MM.1S (cell line): Measurements from ENCODE around the gene VKORC1.
"Not testable (repeated sequence)": the region's sequence is repeated elsewhere in the genome, so short reads cannot be mapped to it uniquely, and the experiment has no call there.

Experiments
- DNase-seq: peaks from one replicate; pipeline ENCODE4 v3.0.0-alpha.2; 2015
- H2AFZ ChIP-seq: fragments of 300-600 bp; sonication (generic); 2 replicates; pipeline ENCODE4 v1.6.0; 2016; ENCODE audit warnings: antibody characterized with exemption, low read length
- H3F3A ChIP-seq: fragments of 300-600 bp; sonication (generic); 2 replicates; pipeline ENCODE4 v1.6.1; 2016; ENCODE audit warnings: mild to moderate bottlenecking, antibody characterized with exemption, low read length, moderate library complexity, mixed read lengths; ENCODE audit not compliant: insufficient read depth
- H3K27ac ChIP-seq: fragments of 300-600 bp; sonication (generic); 2 replicates; pipeline ENCODE4 v1.5.1; 2016; ENCODE audit warnings: mild to moderate bottlenecking, low read length
- H3K27me3 ChIP-seq: fragments of 300-600 bp; sonication (generic); replicated peaks from 2 replicates; pipeline ENCODE4 v1.6.0; 2016; ENCODE audit warnings: low read length; ENCODE audit not compliant: insufficient read depth
- H3K36me3 ChIP-seq: fragments of 300-600 bp; sonication (generic); replicated peaks from 2 replicates; pipeline ENCODE4 v1.6.1; 2016; ENCODE audit warnings: mild to moderate bottlenecking, low read length, mixed read lengths; ENCODE audit not compliant: insufficient read depth
- H3K4me1 ChIP-seq: fragments of 300-600 bp; sonication (generic); 2 replicates; pipeline ENCODE4 v1.6.1; 2016; ENCODE audit warnings: low read length, mixed read lengths
- H3K4me2 ChIP-seq: fragments of 300-600 bp; sonication (generic); 2 replicates; pipeline ENCODE4 v1.6.0; 2016; ENCODE audit warnings: low read depth, low read length
- H3K4me3 ChIP-seq: fragments of 300-600 bp; sonication (generic); 2 replicates; pipeline ENCODE4 v1.5.1; 2016; ENCODE audit warnings: low read length, mixed read lengths
- H3K79me2 ChIP-seq: fragments of 300-600 bp; sonication (generic); 2 replicates; pipeline ENCODE4 v1.6.1; 2016; ENCODE audit warnings: mixed run types, low read length, mixed read lengths
- H3K9ac ChIP-seq: fragments of 300-600 bp; sonication (generic); 2 replicates; pipeline ENCODE4 v1.6.1; 2016; ENCODE audit warnings: low read length, mixed read lengths
- H3K9me2 ChIP-seq: fragments of 300-600 bp; sonication (generic); replicated peaks from 2 replicates; pipeline ENCODE4 v1.6.1; 2016; ENCODE audit warnings: mild to moderate bottlenecking, low read length, mixed read lengths; ENCODE audit not compliant: insufficient read depth
- H3K9me3 ChIP-seq: fragments of 300-600 bp; sonication (generic); replicated peaks from 2 replicates; pipeline ENCODE4 v1.6.1; 2016; ENCODE audit warnings: mild to moderate bottlenecking, low read length, mixed read lengths; ENCODE audit not compliant: insufficient read depth
- H4K20me1 ChIP-seq: fragments of 300-600 bp; sonication (generic); 2 replicates; pipeline ENCODE4 v1.6.1; 2016; ENCODE audit warnings: mild to moderate bottlenecking, low read length, moderate library complexity, mixed read lengths; ENCODE audit not compliant: insufficient read depth
- EZH2 ChIP-seq: fragments of 300-600 bp; sonication (generic); optimal IDR thresholded peaks from 2 replicates; pipeline ENCODE3; 2017; ENCODE audit warnings: low read depth, mild to moderate bottlenecking, antibody characterized with exemption, low read length, mixed read lengths
- EZH2phosphoT487 ChIP-seq: fragments of 300-600 bp; sonication (generic); IDR thresholded peaks from 2 replicates; pipeline ENCODE4 v1.6.1; 2018; ENCODE audit warnings: antibody characterized with exemption, low read length
- TF ChIP-seq, protein P1 (sequence below): fragments of 300-600 bp; sonication (generic); IDR thresholded peaks from 2 replicates; pipeline ENCODE4 v1.5.1; 2016; ENCODE audit warnings: antibody characterized with exemption, low read length, mixed read lengths

VKORC1 gene

DNA sequence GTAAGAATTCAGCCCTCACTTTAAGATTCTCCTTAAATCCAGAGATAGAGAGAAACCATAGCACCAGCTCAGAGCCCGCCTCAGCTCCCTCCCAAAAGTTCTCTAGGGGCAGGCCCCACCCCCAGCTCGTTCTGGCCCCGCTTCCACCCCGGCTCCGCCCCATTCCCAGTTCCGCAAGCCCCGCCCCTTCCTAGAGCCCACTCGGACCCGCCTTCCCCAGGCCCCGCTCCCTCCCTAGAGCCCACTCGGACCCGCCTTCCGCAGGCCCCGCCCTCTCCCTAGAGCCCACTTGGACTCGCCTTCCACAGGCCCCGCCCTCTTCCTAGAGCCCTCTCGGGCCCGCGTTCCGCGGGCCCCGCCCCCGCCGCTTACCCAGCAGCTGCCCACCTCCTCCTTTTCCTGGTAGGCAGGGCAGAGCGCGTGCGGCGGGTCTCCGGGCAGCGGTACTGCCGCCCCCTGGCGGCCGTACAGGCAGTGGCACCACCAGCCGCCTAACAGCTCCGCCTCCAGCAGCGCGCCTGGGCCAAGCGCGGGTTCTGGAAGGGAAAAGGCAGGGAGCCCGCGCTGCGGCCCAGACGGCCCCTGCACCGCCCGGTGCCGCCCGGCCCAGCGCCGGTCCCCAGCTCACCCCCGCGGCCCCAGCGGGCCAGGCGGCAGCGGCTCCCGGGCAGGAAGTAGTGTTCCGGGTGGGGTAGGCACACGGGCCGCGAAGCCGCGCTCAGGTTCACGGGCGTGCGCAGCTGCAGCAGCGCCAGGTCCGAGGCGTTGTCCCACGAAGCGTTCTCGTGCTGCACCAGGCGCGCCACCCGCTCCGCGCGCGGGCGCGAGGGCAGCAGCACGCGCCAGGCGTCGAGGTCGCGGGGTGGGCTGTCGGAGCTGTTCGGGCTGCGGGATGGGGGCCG is 47.8 kb upstream of the VKORC1 start:
- Histone ChIP-seq H3K9me3 (no peaks in the 10 kb centered on the region), H3K27ac (no peak overlapping the region; the same call in 1 of the 2 replicates), H4K20me1 (no peaks in the 10 kb centered on the region), H3F3A (no peaks in the 10 kb centered on the region), H3K4me2 (peak overlapping the region; percentile 83), H3K9ac (peak overlapping the region; percentile 10; the same call in 1 of the 2 replicates), H2AFZ (peak overlapping the region; percentile 80), H3K27me3 (peaks cover 33% of the 10 kb centered on the region), H3K36me3 (no peaks in the 10 kb centered on the region), H3K4me1 (peaks cover 8% of the 10 kb centered on the region), H3K4me3 (peak overlapping the region; percentile 45), H3K9me2 (no peaks in the 10 kb centered on the region), H3K79me2 (no peaks in the 10 kb centered on the region)
- TF ChIP-seq, protein P1, sequence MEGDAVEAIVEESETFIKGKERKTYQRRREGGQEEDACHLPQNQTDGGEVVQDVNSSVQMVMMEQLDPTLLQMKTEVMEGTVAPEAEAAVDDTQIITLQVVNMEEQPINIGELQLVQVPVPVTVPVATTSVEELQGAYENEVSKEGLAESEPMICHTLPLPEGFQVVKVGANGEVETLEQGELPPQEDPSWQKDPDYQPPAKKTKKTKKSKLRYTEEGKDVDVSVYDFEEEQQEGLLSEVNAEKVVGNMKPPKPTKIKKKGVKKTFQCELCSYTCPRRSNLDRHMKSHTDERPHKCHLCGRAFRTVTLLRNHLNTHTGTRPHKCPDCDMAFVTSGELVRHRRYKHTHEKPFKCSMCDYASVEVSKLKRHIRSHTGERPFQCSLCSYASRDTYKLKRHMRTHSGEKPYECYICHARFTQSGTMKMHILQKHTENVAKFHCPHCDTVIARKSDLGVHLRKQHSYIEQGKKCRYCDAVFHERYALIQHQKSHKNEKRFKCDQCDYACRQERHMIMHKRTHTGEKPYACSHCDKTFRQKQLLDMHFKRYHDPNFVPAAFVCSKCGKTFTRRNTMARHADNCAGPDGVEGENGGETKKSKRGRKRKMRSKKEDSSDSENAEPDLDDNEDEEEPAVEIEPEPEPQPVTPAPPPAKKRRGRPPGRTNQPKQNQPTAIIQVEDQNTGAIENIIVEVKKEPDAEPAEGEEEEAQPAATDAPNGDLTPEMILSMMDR, result peak; percentile 80
- no peak for TF ChIP-seq EZH2
- DNase-seq, result peak; percentile 98

DNA sequence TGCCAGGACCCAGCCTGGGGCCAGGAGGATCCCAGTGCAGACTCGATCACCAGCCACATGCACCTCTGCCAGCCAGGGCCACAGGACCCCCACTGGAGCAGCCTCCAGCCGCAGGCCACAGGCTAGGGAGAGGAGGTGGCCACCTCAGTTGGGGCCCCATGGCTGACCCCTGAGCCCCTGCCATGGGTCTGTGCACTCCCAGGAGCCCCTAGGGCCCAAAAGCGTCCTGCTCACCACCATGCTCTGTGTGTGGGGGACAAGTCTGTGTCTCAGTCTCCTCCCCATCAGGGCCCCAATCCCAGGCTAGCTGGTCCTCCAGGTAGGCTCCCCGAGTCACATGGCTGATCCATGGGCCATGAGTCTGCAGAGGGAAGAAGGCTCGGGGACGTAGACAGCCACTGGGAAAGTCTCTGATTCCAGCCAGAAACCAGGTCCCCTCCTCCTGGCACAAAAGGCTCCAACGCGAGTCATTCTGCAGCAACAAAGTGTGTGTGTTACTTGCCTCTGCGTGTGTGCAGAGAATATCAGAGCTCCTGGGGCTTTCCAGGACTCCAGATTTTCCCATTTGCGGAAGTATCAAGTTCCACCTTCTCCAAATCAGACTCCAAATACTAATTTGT is 47.0 kb upstream of the VKORC1 start:
- no peak for DNase-seq
- no peaks in the 10 kb centered on the region for H3K79me2 ChIP-seq
- H3K9ac ChIP-seq, result peak overlapping the region; percentile 10; the same call in 1 of the 2 replicates
- H2AFZ ChIP-seq, result peak overlapping the region; percentile 80
- H3K27ac ChIP-seq, result no peak overlapping the region; the same call in 1 of the 2 replicates
- peak overlapping the region; percentile 83 for H3K4me2 ChIP-seq
- no peaks in the 10 kb centered on the region for H3F3A ChIP-seq
- no peaks in the 10 kb centered on the region for H4K20me1 ChIP-seq
- H3K4me3 ChIP-seq, result peak overlapping the region; percentile 39
- no peaks in the 10 kb centered on the region for H3K9me3 ChIP-seq
- peaks cover 26% of the 10 kb centered on the region for H3K27me3 ChIP-seq
- TF ChIP-seq EZH2 (no peak), EZH2phosphoT487 (no peak)
- TF ChIP-seq, protein P1, result no peak
- H3K4me1 ChIP-seq, result peaks cover 8% of the 10 kb centered on the region
- H3K9me2 ChIP-seq, result no peaks in the 10 kb centered on the region
- no peaks in the 10 kb centered on the region for H3K36me3 ChIP-seq

DNA sequence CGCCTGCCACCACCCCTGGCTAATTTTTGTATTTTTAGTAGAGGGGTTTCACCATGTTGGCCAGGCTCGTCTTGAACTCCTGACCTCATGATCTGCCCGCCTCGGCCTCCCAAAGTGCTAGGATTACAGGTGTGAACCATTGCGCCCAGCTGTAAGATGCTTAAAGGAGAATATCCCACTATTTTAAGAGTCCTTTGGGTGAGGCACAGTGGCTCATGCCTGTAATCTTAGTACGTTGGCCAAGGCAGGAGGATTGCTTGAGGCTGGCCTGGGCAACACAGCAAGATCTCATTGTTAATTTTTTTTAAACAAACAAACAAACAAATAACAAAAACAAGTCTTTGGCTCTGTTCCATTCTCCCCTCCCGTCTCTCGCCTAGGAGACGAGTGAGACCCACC is 46.5 kb upstream of the VKORC1 start:
- Histone ChIP-seq H3K27me3 (peaks cover 21% of the 10 kb centered on the region), H2AFZ (0 out of 2 replicates have a peak overlapping the region, but pooled peaks have one; percentile 80)
- not testable (repeated sequence) for DNase-seq, H3K4me3 ChIP-seq, H3K9me3 ChIP-seq, H3K27ac ChIP-seq, H3K36me3 ChIP-seq, H3K4me2 ChIP-seq, H3F3A ChIP-seq, H4K20me1 ChIP-seq, H3K79me2 ChIP-seq, H3K9me2 ChIP-seq, H3K4me1 ChIP-seq, H3K9ac ChIP-seq
